GM23338 (cell line): ENCODE results near the gene MANEAL. TPM values are rescaled to one million over a fixed set of nuclear protein-coding genes. Genes with fewer than 3 reads are reported as not detected.

Experiments used
- ATAC-seq: fragments of 200-7000 bp; cut with Tn5 transposase; 3 replicates; pipeline ENCODE4 v1.9.1; 2020
- DNase-seq: peaks from one replicate; pipeline ENCODE4 v3.0.0-alpha.2; 2015; ENCODE audit warnings: low spot score
- H2AFZ ChIP-seq: fragments of 200-600 bp; sonication (generic); 2 replicates; pipeline ENCODE4 v1.8.0; 2016; ENCODE audit warnings: antibody characterized with exemption, mild to moderate bottlenecking, moderate library complexity
- H3F3A ChIP-seq: fragments of 200-600 bp; sonication (generic); replicated peaks from 2 replicates; pipeline ENCODE4 v1.8.0; 2017; ENCODE audit warnings: antibody characterized with exemption, mixed run types, low read depth
- H3K27ac ChIP-seq: fragments of 200-600 bp; sonication (generic); 2 replicates; pipeline ENCODE4 v1.6.1; 2016; ENCODE audit warnings: low read depth
- H3K27me3 ChIP-seq: fragments of 200-600 bp; sonication (generic); 2 replicates; pipeline ENCODE4 v1.8.0; 2016; ENCODE audit warnings: mild to moderate bottlenecking, mixed run types, moderate library complexity; ENCODE audit not compliant: insufficient read depth
- H3K36me3 ChIP-seq: fragments of 200-600 bp; sonication (generic); 2 replicates; pipeline ENCODE4 v1.8.0; 2016; ENCODE audit warnings: mild to moderate bottlenecking; ENCODE audit not compliant: insufficient read depth
- H3K4me1 ChIP-seq: fragments of 200-600 bp; sonication (generic); 2 replicates; pipeline ENCODE4 v1.8.0; 2016; ENCODE audit warnings: mild to moderate bottlenecking, moderate library complexity; ENCODE audit not compliant: insufficient read depth
- H3K4me2 ChIP-seq: fragments of 200-600 bp; sonication (generic); 2 replicates; pipeline ENCODE4 v1.7.1; 2017; ENCODE audit warnings: mixed run types
- H3K4me3 ChIP-seq: fragments of 200-600 bp; sonication (generic); 2 replicates; pipeline ENCODE4 v1.6.1; 2016; ENCODE audit warnings: mixed run types
- H3K79me2 ChIP-seq: fragments of 200-600 bp; sonication (generic); replicated peaks from 2 replicates; pipeline ENCODE4 v1.8.0; 2017; ENCODE audit warnings: mild to moderate bottlenecking; ENCODE audit not compliant: insufficient read depth
- H3K9me2 ChIP-seq: fragments of 200-600 bp; sonication (generic); 2 replicates; pipeline ENCODE4 v1.8.0; 2017; ENCODE audit not compliant: insufficient read depth
- H4K20me1 ChIP-seq: fragments of 200-600 bp; sonication (generic); replicated peaks from 2 replicates; pipeline ENCODE4 v1.8.0; 2017; ENCODE audit warnings: mild to moderate bottlenecking; ENCODE audit not compliant: insufficient read depth
- H3K27ac Mint-ChIP-seq: 2 replicates; pipeline ENCODE4 v1.8.0; 2020; ENCODE audit warnings: inconsistent platforms, mild to moderate bottlenecking, moderate library complexity, mixed read lengths
- H3K27me3 Mint-ChIP-seq: 3 replicates; pipeline ENCODE4 v1.8.0; 2022; ENCODE audit warnings: low read depth, mild to moderate bottlenecking, moderate library complexity, mixed read lengths, inconsistent platforms; ENCODE audit not compliant: insufficient read depth, poor library complexity
- H3K36me3 Mint-ChIP-seq: 3 replicates; pipeline ENCODE4 v1.8.0; 2021; ENCODE audit warnings: low read depth, mild to moderate bottlenecking, inconsistent platforms, moderate library complexity, mixed read lengths
- H3K4me1 Mint-ChIP-seq: 3 replicates; pipeline ENCODE4 v1.8.0; 2020; ENCODE audit warnings: mild to moderate bottlenecking, inconsistent platforms, mixed read lengths
- H3K4me3 Mint-ChIP-seq: 3 replicates; pipeline ENCODE4 v1.8.0; 2021; ENCODE audit warnings: moderate library complexity, mild to moderate bottlenecking, inconsistent platforms, mixed read lengths
- H3K9me3 Mint-ChIP-seq: 3 replicates; pipeline ENCODE4 v1.8.0; 2020; ENCODE audit warnings: moderate library complexity, mild to moderate bottlenecking, inconsistent platforms, mixed read lengths
- CREB1 ChIP-seq: fragments of 250-450 bp; sonication (Bioruptor Pico); IDR thresholded peaks from 2 replicates; pipeline ENCODE4 v1.5.0; 2020; ENCODE audit warnings: low read depth, mild to moderate bottlenecking, moderate library complexity
- ETS1 ChIP-seq: IDR thresholded peaks from 2 replicates; pipeline ENCODE4 v1.6.1; 2016; ENCODE audit warnings: antibody characterized with exemption
- EZH2 ChIP-seq: fragments of 200-600 bp; sonication (generic); IDR thresholded peaks from one replicate; pipeline ENCODE4 v1.8.0; 2017; ENCODE audit warnings: antibody characterized with exemption, mild to moderate bottlenecking, low read depth; ENCODE audit not compliant: unreplicated experiment
- EZH2phosphoT487 ChIP-seq: fragments of 200-600 bp; sonication (generic); IDR thresholded peaks from one replicate; pipeline ENCODE4 v1.8.1; 2018; ENCODE audit warnings: antibody characterized with exemption; ENCODE audit not compliant: unreplicated experiment
- JUNB ChIP-seq: IDR thresholded peaks from one replicate; pipeline ENCODE4 v1.6.1; 2016; ENCODE audit warnings: antibody characterized with exemption; ENCODE audit not compliant: unreplicated experiment
- POLR2AphosphoS5 ChIP-seq: IDR thresholded peaks from 2 replicates; pipeline ENCODE4 v1.6.1; 2016; ENCODE audit warnings: antibody characterized with exemption, low read depth
- STAT1 ChIP-seq: IDR thresholded peaks from one replicate; pipeline ENCODE4 v1.6.1; 2016; ENCODE audit warnings: antibody characterized with exemption; ENCODE audit not compliant: unreplicated experiment
- ZNF114 ChIP-seq: fragments of 250-450 bp; sonication (Bioruptor Pico); IDR thresholded peaks from 2 replicates; pipeline ENCODE4 v1.5.0; 2020; ENCODE audit warnings: mild to moderate bottlenecking, moderate library complexity
- ZNF331 ChIP-seq: fragments of 250-450 bp; sonication (Bioruptor Pico); IDR thresholded peaks from 2 replicates; pipeline ENCODE4 v1.5.0; 2020; ENCODE audit warnings: low read depth, mild to moderate bottlenecking, moderate library complexity
- polyA plus RNA-seq: library from polyadenylated mRNA; unstranded; fragments of >200 nt; fragmentation: Nextera tagmentation; extraction: Ambion mirVana; gene quantifications from 2 replicates; pipeline ENCODE4 v1.2.1, GENCODE V29; 2016
- total RNA-seq: library from RNA; depleted of rRNA; stranded (reverse); fragments of >200 nt; shearing (Covaris generic); gene quantifications from 2 replicates; pipeline ENCODE4 v1.2.3, GENCODE V29; 2014
- TF ChIP-seq, protein P1 (sequence below): fragments of 250-450 bp; sonication (Bioruptor Pico); IDR thresholded peaks from 2 replicates; pipeline ENCODE4 v1.5.0; 2020; ENCODE audit warnings: mild to moderate bottlenecking, moderate library complexity
- TF ChIP-seq, protein P2 (sequence below): IDR thresholded peaks from one replicate; pipeline ENCODE4 v1.6.1; 2018; ENCODE audit warnings: antibody characterized with exemption; ENCODE audit not compliant: unreplicated experiment

MANEAL gene
- total and polyA plus RNA-seq, 2 experiments from 2014 or later: 2.3 to 8.1 TPM

DNA sequence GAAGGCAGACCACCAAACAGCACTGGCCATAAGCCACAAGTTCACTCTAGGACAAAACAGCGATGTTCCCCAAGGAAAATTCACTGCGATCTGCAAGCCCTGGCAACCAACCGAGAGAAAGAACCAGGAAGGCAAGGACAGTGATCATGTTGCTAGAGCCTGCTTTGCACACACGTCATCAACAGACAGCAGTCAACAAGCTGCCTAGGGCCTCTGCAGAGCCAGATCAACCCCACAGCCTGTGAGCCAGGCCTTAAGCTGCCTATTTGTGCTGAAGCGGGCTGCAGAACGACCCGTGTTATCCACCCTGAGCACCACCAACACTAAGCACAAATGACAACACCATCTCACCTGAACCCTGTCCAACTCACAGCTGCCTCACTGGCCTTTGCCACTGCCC lies 20.6 kb downstream of the MANEAL start (continued):
- TF ChIP-seq, protein P1, sequence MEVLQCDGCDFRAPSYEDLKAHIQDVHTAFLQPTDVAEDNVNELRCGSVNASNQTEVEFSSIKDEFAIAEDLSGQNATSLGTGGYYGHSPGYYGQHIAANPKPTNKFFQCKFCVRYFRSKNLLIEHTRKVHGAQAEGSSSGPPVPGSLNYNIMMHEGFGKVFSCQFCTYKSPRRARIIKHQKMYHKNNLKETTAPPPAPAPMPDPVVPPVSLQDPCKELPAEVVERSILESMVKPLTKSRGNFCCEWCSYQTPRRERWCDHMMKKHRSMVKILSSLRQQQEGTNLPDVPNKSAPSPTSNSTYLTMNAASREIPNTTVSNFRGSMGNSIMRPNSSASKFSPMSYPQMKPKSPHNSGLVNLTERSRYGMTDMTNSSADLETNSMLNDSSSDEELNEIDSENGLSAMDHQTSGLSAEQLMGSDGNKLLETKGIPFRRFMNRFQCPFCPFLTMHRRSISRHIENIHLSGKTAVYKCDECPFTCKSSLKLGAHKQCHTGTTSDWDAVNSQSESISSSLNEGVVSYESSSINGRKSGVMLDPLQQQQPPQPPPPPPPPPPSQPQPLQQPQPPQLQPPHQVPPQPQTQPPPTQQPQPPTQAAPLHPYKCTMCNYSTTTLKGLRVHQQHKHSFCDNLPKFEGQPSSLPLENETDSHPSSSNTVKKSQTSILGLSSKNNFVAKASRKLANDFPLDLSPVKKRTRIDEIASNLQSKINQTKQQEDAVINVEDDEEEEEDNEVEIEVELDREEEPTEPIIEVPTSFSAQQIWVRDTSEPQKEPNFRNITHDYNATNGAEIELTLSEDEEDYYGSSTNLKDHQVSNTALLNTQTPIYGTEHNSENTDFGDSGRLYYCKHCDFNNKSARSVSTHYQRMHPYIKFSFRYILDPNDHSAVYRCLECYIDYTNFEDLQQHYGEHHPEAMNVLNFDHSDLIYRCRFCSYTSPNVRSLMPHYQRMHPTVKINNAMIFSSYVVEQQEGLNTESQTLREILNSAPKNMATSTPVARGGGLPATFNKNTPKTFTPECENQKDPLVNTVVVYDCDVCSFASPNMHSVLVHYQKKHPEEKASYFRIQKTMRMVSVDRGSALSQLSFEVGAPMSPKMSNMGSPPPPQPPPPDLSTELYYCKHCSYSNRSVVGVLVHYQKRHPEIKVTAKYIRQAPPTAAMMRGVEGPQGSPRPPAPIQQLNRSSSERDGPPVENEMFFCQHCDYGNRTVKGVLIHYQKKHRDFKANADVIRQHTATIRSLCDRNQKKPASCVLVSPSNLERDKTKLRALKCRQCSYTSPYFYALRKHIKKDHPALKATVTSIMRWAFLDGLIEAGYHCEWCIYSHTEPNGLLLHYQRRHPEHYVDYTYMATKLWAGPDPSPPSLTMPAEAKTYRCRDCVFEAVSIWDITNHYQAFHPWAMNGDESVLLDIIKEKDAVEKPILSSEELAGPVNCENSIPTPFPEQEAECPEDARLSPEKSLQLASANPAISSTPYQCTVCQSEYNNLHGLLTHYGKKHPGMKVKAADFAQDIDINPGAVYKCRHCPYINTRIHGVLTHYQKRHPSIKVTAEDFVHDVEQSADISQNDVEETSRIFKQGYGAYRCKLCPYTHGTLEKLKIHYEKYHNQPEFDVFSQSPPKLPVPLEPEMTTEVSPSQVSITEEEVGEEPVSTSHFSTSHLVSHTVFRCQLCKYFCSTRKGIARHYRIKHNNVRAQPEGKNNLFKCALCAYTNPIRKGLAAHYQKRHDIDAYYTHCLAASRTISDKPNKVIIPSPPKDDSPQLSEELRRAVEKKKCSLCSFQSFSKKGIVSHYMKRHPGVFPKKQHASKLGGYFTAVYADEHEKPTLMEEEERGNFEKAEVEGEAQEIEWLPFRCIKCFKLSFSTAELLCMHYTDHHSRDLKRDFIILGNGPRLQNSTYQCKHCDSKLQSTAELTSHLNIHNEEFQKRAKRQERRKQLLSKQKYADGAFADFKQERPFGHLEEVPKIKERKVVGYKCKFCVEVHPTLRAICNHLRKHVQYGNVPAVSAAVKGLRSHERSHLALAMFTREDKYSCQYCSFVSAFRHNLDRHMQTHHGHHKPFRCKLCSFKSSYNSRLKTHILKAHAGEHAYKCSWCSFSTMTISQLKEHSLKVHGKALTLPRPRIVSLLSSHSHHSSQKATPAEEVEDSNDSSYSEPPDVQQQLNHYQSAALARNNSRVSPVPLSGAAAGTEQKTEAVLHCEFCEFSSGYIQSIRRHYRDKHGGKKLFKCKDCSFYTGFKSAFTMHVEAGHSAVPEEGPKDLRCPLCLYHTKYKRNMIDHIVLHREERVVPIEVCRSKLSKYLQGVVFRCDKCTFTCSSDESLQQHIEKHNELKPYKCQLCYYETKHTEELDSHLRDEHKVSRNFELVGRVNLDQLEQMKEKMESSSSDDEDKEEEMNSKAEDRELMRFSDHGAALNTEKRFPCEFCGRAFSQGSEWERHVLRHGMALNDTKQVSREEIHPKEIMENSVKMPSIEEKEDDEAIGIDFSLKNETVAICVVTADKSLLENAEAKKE (CRISPR knock-in tag): no peak
- TF ChIP-seq, protein P2, sequence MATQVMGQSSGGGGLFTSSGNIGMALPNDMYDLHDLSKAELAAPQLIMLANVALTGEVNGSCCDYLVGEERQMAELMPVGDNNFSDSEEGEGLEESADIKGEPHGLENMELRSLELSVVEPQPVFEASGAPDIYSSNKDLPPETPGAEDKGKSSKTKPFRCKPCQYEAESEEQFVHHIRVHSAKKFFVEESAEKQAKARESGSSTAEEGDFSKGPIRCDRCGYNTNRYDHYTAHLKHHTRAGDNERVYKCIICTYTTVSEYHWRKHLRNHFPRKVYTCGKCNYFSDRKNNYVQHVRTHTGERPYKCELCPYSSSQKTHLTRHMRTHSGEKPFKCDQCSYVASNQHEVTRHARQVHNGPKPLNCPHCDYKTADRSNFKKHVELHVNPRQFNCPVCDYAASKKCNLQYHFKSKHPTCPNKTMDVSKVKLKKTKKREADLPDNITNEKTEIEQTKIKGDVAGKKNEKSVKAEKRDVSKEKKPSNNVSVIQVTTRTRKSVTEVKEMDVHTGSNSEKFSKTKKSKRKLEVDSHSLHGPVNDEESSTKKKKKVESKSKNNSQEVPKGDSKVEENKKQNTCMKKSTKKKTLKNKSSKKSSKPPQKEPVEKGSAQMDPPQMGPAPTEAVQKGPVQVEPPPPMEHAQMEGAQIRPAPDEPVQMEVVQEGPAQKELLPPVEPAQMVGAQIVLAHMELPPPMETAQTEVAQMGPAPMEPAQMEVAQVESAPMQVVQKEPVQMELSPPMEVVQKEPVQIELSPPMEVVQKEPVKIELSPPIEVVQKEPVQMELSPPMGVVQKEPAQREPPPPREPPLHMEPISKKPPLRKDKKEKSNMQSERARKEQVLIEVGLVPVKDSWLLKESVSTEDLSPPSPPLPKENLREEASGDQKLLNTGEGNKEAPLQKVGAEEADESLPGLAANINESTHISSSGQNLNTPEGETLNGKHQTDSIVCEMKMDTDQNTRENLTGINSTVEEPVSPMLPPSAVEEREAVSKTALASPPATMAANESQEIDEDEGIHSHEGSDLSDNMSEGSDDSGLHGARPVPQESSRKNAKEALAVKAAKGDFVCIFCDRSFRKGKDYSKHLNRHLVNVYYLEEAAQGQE: no peak
- TF ChIP-seq ZNF114 (CRISPR knock-in tag) (no peak), ZNF331 (CRISPR knock-in tag) (no peak), JUNB (no peak), POLR2AphosphoS5 (no peak)

DNA sequence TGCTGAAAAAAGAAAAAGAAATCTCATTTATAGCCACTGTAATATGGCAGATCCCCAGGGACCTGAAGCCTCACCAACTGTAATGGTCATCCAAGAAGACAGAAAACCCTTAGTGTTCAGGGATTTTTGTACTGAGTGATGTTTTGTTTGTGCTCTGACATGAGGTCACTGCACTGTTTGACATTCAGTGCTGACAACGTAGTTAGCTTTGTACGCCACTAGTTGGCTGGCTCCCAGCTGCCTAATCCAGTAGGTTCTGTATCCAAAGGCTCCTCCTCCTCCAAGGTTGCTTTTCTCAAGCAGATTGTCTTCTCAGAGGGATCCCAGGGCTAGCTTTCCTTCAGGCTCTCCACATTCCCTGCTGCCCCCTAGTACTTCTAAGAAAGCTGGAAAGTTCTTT lies 23.8 kb downstream of the MANEAL start:
- Histone ChIP-seq H3K4me2 (no peak overlapping the region), H3K9me2 (no peaks in the 10 kb centered on the region), H3K79me2 (no peaks in the 10 kb centered on the region), H3K27me3 (no peaks in the 10 kb centered on the region), H4K20me1 (peaks cover 5% of the 10 kb centered on the region; the same call in 1 of the 2 replicates), H2AFZ (no peak overlapping the region), H3K36me3 (peaks cover 23% of the 10 kb centered on the region), H3K4me1 (no peaks in the 10 kb centered on the region), H3K4me3 (no peak overlapping the region), H3F3A (no peaks in the 10 kb centered on the region), H3K27ac (peak overlapping the region; percentile 80; the same call in 1 of the 2 replicates)
- Mint-ChIP-seq H3K4me1 (0 out of 3 replicates have a peak, but pooled peaks cover 4% of the 10 kb centered on the region), H3K27ac (no peak overlapping the region), H3K9me3 (no peaks in the 10 kb centered on the region), H3K4me3 (no peak overlapping the region), H3K36me3 (peaks cover 23% of the 10 kb centered on the region), H3K27me3 (peaks cover 16% of the 10 kb centered on the region)
- DNase-seq: peak; percentile 60
- peak; percentile 87 for ATAC-seq
- no peak for TF ChIP-seq STAT1
- no peak for TF ChIP-seq JUNB
- TF ChIP-seq, protein P2: no peak
- no peak for TF ChIP-seq ZNF114 (CRISPR knock-in tag)
- no peak for TF ChIP-seq POLR2AphosphoS5
- no peak for TF ChIP-seq EZH2phosphoT487
- TF ChIP-seq ETS1: no peak
- TF ChIP-seq CREB1 (CRISPR knock-in tag): peak; percentile 51
- TF ChIP-seq EZH2: no peak
